ENCODE results near the gene USP14.

- TF ChIP-seq, protein P1, sequence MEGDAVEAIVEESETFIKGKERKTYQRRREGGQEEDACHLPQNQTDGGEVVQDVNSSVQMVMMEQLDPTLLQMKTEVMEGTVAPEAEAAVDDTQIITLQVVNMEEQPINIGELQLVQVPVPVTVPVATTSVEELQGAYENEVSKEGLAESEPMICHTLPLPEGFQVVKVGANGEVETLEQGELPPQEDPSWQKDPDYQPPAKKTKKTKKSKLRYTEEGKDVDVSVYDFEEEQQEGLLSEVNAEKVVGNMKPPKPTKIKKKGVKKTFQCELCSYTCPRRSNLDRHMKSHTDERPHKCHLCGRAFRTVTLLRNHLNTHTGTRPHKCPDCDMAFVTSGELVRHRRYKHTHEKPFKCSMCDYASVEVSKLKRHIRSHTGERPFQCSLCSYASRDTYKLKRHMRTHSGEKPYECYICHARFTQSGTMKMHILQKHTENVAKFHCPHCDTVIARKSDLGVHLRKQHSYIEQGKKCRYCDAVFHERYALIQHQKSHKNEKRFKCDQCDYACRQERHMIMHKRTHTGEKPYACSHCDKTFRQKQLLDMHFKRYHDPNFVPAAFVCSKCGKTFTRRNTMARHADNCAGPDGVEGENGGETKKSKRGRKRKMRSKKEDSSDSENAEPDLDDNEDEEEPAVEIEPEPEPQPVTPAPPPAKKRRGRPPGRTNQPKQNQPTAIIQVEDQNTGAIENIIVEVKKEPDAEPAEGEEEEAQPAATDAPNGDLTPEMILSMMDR (IDR thresholded peaks at IDR 0.05): no peak
- TF ChIP-seq RAD21 (conservative IDR thresholded peaks at IDR 0.05 in 1 of 2, IDR thresholded peaks at IDR 0.05 in 1 of 2): no peak
- TF ChIP-seq RNF2 (IDR thresholded peaks at IDR 0.05; ENCODE audit: borderline replicate concordance, low read depth): no peak
- no peak for TF ChIP-seq POLR2A (IDR thresholded peaks at IDR 0.05; ENCODE audit: low read length)
- TF ChIP-seq NR3C1 (IDR thresholded peaks at IDR 0.05): no peak
- TF ChIP-seq MAZ (IDR thresholded peaks at IDR 0.05; ENCODE audit: borderline replicate concordance, low read depth, low read length): no peak
- TF ChIP-seq ZC3H11A (IDR thresholded peaks at IDR 0.05): no peak
- no peak for TF ChIP-seq SMC3 (IDR thresholded peaks at IDR 0.05)
These were observed 54.4 kb downstream of the USP14 start for GRCh38 chr18:212780-213179.
